ENCODE data around the gene POLR2L.
A peak's percentile ranks its signal among the peaks of the same experiment; 100 is the strongest.

Gene POLR2L

GRCh38 chr11:826227-826621 lies 16.1 kb downstream of the POLR2L start:
- no peak for DNase-seq (ENCODE audit: low read depth)

GRCh38 chr11:825366-826226 lies 16.7 kb downstream of the POLR2L start:
- DNase-seq (ENCODE audit: low read depth), result no peak

GRCh38 chr11:824942-825341 lies 17.4 kb downstream of the POLR2L start:
- DNase-seq (ENCODE audit: low read depth), result no peak

- DNase-seq (ENCODE audit: low read depth), result no peak
Observed at GRCh38 chr11:824292-824880, 17.9 kb downstream of the POLR2L start.

GRCh38 chr11:823441-824291 lies 18.7 kb downstream of the POLR2L start:
- no peak for DNase-seq (ENCODE audit: low read depth)

- no peak for DNase-seq (ENCODE audit: low read depth)
Observed at GRCh38 chr11:821512-822371, 20.6 kb downstream of the POLR2L start.

GRCh38 chr11:820655-821511 lies 21.4 kb downstream of the POLR2L start:
- no peak for DNase-seq (ENCODE audit: low read depth)

- DNase-seq (ENCODE audit: low read depth), result peak; percentile 91
Observed at GRCh38 chr11:819943-820649, 22.2 kb downstream of the POLR2L start.

GRCh38 chr11:819129-819931 lies 23.0 kb downstream of the POLR2L start:
- peak; percentile 87 for DNase-seq (ENCODE audit: low read depth)

GRCh38 chr11:818396-819128 lies 23.8 kb downstream of the POLR2L start, which contains the start of gene PNPLA2:
Gene PNPLA2 (plus strand): TSS chr11:818914. CDS start chr11:819719, 805 bp downstream.
- no peak for DNase-seq (ENCODE audit: low read depth)

GRCh38 chr11:816433-816779 lies 25.9 kb downstream of the POLR2L start:
- no peak for DNase-seq (ENCODE audit: low read depth)

GRCh38 chr11:815675-816432 lies 26.5 kb downstream of the POLR2L start:
- no peak for DNase-seq (ENCODE audit: low read depth)

- no peak for DNase-seq (ENCODE audit: low read depth)
Observed at GRCh38 chr11:813456-814096, 28.8 kb downstream of the POLR2L start.

- DNase-seq (ENCODE audit: low read depth), result no peak
Observed at GRCh38 chr11:813072-813455, 29.3 kb downstream of the POLR2L start.

- DNase-seq (ENCODE audit: low read depth), result no peak
Observed at GRCh38 chr11:812390-812789, 29.9 kb downstream of the POLR2L start.

GRCh38 chr11:811446-812245 lies 30.7 kb downstream of the POLR2L start:
- DNase-seq (ENCODE audit: low read depth), result no peak
